K562 (cell line): ENCODE results near the gene ZNF665. TPM values are rescaled to one million over a fixed set of nuclear protein-coding genes. Genes with fewer than 3 reads are reported as not detected.
"Not testable (repeated sequence)": the region's sequence is repeated elsewhere in the genome, so short reads cannot be mapped to it uniquely, and the experiment has no call there.

Source experiments
- ATAC-seq: fragments of 200-7000 bp; cut with Tn5 transposase; 3 replicates; pipeline ENCODE4 v1.9.1; 2020; ENCODE audit warnings: moderate library complexity
- BruUV-seq: library from RNA; stranded (reverse); fragments of 400-500 nt; replicated peaks from 2 replicates; lab custom pipeline; 2021; lab: Mats Ljungman, UMichigan
- CTCF ChIA-PET: fragments of 300-600 bp; formaldehyde crosslinking; extraction: SDS; loops from one replicate; lab custom pipeline; 2021; ENCODE audit warnings: low intra/inter-chr PET ratio; lab: Yijun Ruan, JAX
- POLR2A ChIA-PET: fragments of 300-600, 350-650 bp; sonication (Branson Sonifier 250); formaldehyde crosslinking; extraction: SDS; loops from one replicate; lab custom pipeline; 2021; ENCODE audit warnings: antibody characterized with exemption, inconsistent platforms; lab: Yijun Ruan, JAX
- DNase-seq, 4 experiments: peaks; one replicate each; pipeline versions ENCODE4 v3.0.0 to v3.0.0-alpha.2; 2011 to 2018; ENCODE audit warnings: low spot score in 3 of 4, mixed read lengths in 3 of 4; ENCODE audit errors: extremely low read depth in 1 of 4
- FAIRE-seq: peaks from 2 replicates; lab custom pipeline; 2011; peaks lifted over from hg19 to GRCh38; lab: Jason Lieb, UNC
- H2AFZ ChIP-seq: 2 replicates; pipeline ENCODE4 v1.6.0; 2011; ENCODE audit warnings: low read depth, low read length, control low read depth, inconsistent platforms
- H3K27ac ChIP-seq: fragments of 200-600 bp; 3 replicates; pipeline ENCODE4 v1.8.0; 2011; ENCODE audit warnings: low read depth, mild to moderate bottlenecking, control low read depth, inconsistent platforms, low read length, moderate library complexity, mixed read lengths; ENCODE audit errors: extremely low read depth
- H3K27me3 ChIP-seq, 2 experiments: fragments of 300-600 bp in 1 of 2; 2 replicates in 1 of 2; 3 replicates in 1 of 2; pipeline versions ENCODE4 v1.6.0 to v1.8.0; 2011; ENCODE audit warnings: inconsistent platforms in 2 of 2, low read length in 2 of 2, mild to moderate bottlenecking in 1 of 2, mixed read lengths in 1 of 2, moderate library complexity in 1 of 2; ENCODE audit not compliant: control insufficient read depth in 2 of 2, insufficient read depth in 2 of 2
- H3K36me3 ChIP-seq: fragments of 300-600 bp; 3 replicates; pipeline ENCODE4 v1.8.0; 2011; ENCODE audit warnings: mild to moderate bottlenecking, low read length, inconsistent platforms; ENCODE audit not compliant: control insufficient read depth, insufficient read depth
- H3K4me1 ChIP-seq, 2 experiments: fragments of 200-600 bp in 1 of 2; replicated peaks in 1 of 2; 2 replicates in 1 of 2; 3 replicates in 1 of 2; pipeline versions ENCODE4 v1.5.1 to v1.8.0; 2011; ENCODE audit warnings: inconsistent platforms in 2 of 2, low read length in 2 of 2, mild to moderate bottlenecking in 1 of 2, mixed read lengths in 1 of 2, moderate library complexity in 1 of 2; ENCODE audit not compliant: control insufficient read depth in 2 of 2, insufficient read depth in 2 of 2
- H3K4me2 ChIP-seq: 2 replicates; pipeline ENCODE4 v1.6.1; 2011; ENCODE audit warnings: low read length, control low read depth, inconsistent platforms, mixed read lengths; ENCODE audit not compliant: insufficient read depth
- H3K4me3 ChIP-seq: fragments of 200-600 bp; sonication (generic), shearing (Covaris generic); 2 replicates; pipeline ENCODE4 v1.5.1; 2016; ENCODE audit warnings: control low read depth, inconsistent platforms
- H3K79me2 ChIP-seq: fragments of 200-600 bp; 3 replicates; pipeline ENCODE4 v1.8.0; 2011; ENCODE audit warnings: low read length, inconsistent platforms; ENCODE audit not compliant: control insufficient read depth, insufficient read depth
- H3K9ac ChIP-seq, 2 experiments: 2 replicates each; pipeline versions ENCODE4 v1.6.0 to v1.6.1; 2011; ENCODE audit warnings: low read depth in 2 of 2, low read length in 2 of 2, control low read depth in 1 of 2, inconsistent platforms in 1 of 2, mild to moderate bottlenecking in 1 of 2, mixed read lengths in 1 of 2; ENCODE audit not compliant: insufficient read depth in 1 of 2
- H3K9me1 ChIP-seq: one replicate; pipeline ENCODE4 v1.6.0; 2011; ENCODE audit warnings: inconsistent platforms, mild to moderate bottlenecking, low read length, moderate library complexity; ENCODE audit not compliant: control insufficient read depth, insufficient read depth
- H3K9me3 ChIP-seq: replicated peaks from 2 replicates; pipeline ENCODE4 v1.5.1; 2011; ENCODE audit warnings: low read depth, low read length, inconsistent platforms; ENCODE audit not compliant: control insufficient read depth, insufficient read depth
- H4K20me1 ChIP-seq: replicated peaks from 2 replicates; pipeline ENCODE4 v1.6.1; 2011; ENCODE audit warnings: low read length, inconsistent platforms, mixed read lengths; ENCODE audit not compliant: control insufficient read depth, insufficient read depth
- CTCF ChIP-seq, 3 experiments: IDR thresholded peaks in 2 of 3; conservative IDR thresholded peaks in 1 of 3; 2 replicates each; pipeline ENCODE4 v1.5.1; 2011 to 2012; ENCODE audit warnings: low read length in 3 of 3, mild to moderate bottlenecking in 3 of 3, control low read depth in 2 of 3, improper control_type of control experiment in 1 of 3, inconsistent platforms in 1 of 3, low read depth in 1 of 3, mixed read lengths in 1 of 3, moderate library complexity in 1 of 3; ENCODE audit not compliant: insufficient read depth in 2 of 3
- WGBS: fragments of 100-300 bp; shearing (Covaris generic); methylation state at CpG from one replicate; pipeline ENCODE4 v1.1.6; 2016; ENCODE audit warnings: low coverage, mixed read lengths; ENCODE audit not compliant: insufficient coverage; ENCODE audit errors: missing lambda C conversion rate; 5-methylcytosine and 5-hydroxymethylcytosine counted together
- in situ Hi-C: fragments of 300-500 bp; cut with MboI; formaldehyde crosslinking; loops from 4 replicates; pipeline ENCODE4 v1.15.0; 2018; ENCODE audit warnings: inconsistent platforms, mixed read lengths
- intact Hi-C: fragments of 100-400 bp; cut with micrococcal nuclease; formaldehyde crosslinking; loops from 2 replicates; pipeline ENCODE4 v1.14.2; 2022
- polyA plus RNA-seq, 8 experiments: library from polyadenylated mRNA; depleted of rRNA in 4 of 8; stranded (reverse) in 5 of 8; unstranded in 3 of 8; fragments of >200 nt; fragmentation: Nextera tagmentation in 2 of 8; fragmentation: Illumina TruSeq in 1 of 8; extraction: Ambion mirVana in 2 of 8; extraction: Trizol in 1 of 8; gene quantifications; 2 replicates each; pipeline versions ENCODE4 v1.2.1 to v1.2.3, GENCODE V29; 2011 to 2014; ENCODE audit warnings: inconsistent platforms in 1 of 8, missing spikeins in 1 of 8
- total RNA-seq, 7 experiments: library from RNA; depleted of rRNA in 6 of 7; stranded (reverse); fragments of >200 nt in 6 of 7; fragmentation: Illumina TruSeq in 2 of 7; extraction: Trizol in 2 of 7; gene quantifications; 2 replicates each; pipeline versions ENCODE4 v1.2.1 to v1.2.3, GENCODE V29; 2011 to 2021; ENCODE audit warnings: low replicate concordance in 1 of 7

The ZNF665 gene
- total and polyA plus RNA-seq, 9 of the 15 experiments (the other 6 are each of a cell fraction or from before 2014, with no cell fraction given), result 1.9 to 7.6 (median 2.8) TPM

DNA sequence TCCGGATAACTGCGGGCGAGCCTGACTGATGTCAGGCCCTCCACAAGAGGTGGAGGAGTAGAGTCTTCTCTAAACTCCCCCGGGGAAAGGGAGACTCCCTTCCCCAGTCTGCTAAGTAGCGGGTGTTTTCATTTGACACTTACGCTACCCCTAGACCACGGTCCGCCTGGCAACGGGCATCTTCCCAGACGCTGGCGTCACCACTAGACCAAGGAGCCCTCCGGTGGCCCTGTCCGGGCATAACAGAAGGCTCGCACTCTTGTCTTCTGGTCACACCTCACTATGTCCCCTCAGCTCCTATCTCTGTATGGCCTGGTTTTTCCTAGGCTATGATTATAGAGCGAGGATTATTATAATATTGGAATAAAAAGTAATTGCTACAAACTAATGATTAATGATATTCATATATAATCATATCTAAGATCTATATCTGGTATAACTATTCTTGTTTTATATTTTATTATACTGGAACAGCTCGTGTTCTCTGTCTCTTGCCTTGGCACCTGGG is 3.4 kb downstream of the ZNF665 start:
- WGBS, result 77% methylated on average over 9 of the region's 16 CpGs
- in situ Hi-C loops, result loop anchor here (10.0 kb wide), 1 partner anchor 555 kb away; no protein-coding TSS in a partner anchor
- not testable (repeated sequence) for BruUV-seq

GRCh38 chr19:53185155-53185882 is 7.8 kb downstream of the ZNF665 start:
- H3K9me1 ChIP-seq, H4K20me1 ChIP-seq, CTCF ChIA-PET, H3K36me3 ChIP-seq, ATAC-seq, H3K79me2 ChIP-seq, H3K27me3 ChIP-seq, H3K27ac ChIP-seq, H3K4me3 ChIP-seq, H3K9me3 ChIP-seq, POLR2A ChIA-PET, H2AFZ ChIP-seq, intact Hi-C loops, H3K9ac ChIP-seq, in situ Hi-C loops, H3K4me1 ChIP-seq, H3K4me2 ChIP-seq: not testable (repeated sequence)
- TF ChIP-seq CTCF (IDR thresholded peaks at IDR 0.05 in 2 of 3, conservative IDR thresholded peaks at IDR 0.05 in 1 of 3; ENCODE audit: insufficient read depth in 2 of 3, low read depth in 1 of 3, low read length in 3 of 3), result peak in 1 of 3 experiments; percentile 1; a peak in 1 of 6 replicates
- FAIRE-seq (peak; percentile 23), DNase-seq (peak in 1 of 4 experiments; percentile 35)
- 67% methylated on average over 5 of the region's 19 CpGs for WGBS
- BruUV-seq, result TSS peak; percentile 22

More for the DNA sequence above, 3.4 kb downstream of the ZNF665 start:
- H3K4me3 ChIP-seq, H3K9me1 ChIP-seq, CTCF ChIA-PET, H3K4me2 ChIP-seq, H4K20me1 ChIP-seq, H3K9me3 ChIP-seq, H2AFZ ChIP-seq, H3K9ac ChIP-seq, H3K4me1 ChIP-seq, H3K79me2 ChIP-seq, FAIRE-seq, DNase-seq, intact Hi-C loops, H3K27me3 ChIP-seq, ATAC-seq, H3K27ac ChIP-seq: not testable (repeated sequence)
- peaks cover 11% of the 10 kb centered on the region; the same call in 2 of the 3 replicates for H3K36me3 ChIP-seq
- POLR2A ChIA-PET, result interaction anchor here (0.6 to 1.1 kb wide), 2 partner anchors 8 to 290 kb away, joined by 3 read pairs; no protein-coding TSS in a partner anchor
